Measurements from ENCODE around the gene CREBBP. TPM values are rescaled to one million over a fixed set of nuclear protein-coding genes. Genes with fewer than 3 reads are reported as not detected.

CREBBP gene
- total RNA-seq, 2 experiments from 2014 or later = 36.0 to 72.3 TPM

DNA sequence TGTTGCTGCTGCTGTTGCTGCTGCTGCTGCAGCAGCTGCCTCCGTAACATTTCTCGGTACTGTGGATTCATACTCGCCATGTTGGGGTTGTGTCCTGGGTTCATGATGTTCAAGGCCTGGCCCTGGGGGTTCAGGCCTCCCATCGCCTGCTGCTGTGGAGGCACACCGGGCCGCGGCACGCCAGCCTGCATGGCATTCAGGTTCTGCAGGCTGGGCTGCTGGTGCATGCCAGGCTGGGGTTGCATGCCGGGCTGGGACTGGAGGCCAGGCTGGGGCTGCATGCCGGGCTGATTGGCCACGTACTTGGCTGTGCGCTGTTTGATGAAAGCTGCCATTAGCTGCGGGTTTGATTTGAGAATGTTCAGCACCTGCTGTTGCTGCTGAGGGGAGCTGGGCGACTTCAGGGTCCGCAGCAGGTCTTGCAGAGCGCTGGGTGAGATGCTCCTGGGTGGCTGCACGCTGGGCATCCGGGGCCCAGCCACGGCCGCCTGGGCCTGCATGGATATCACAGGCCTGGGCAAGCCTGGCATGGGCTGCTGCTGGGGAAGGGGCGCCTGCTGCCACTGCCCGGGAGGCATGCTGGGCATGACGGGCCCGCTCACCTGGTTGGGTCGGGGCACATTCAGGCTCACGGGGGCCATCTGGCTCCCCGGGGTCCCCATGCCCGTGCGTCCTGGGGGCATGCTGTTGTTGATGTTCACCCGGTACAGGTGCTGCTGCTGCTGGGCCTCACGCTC lies 151.9 kb downstream of the CREBBP start:
- ChIA-PET CTCF (ENCODE audit: unreplicated experiment) (no interaction called here), POLR2A (interaction anchor here (0.7 kb wide), 1 partner anchor 95 kb away, joined by 3 read pairs; no protein-coding TSS in a partner anchor)
- Histone ChIP-seq H3K4me2 (ENCODE audit: low read length) (no peak overlapping the region), H3K27ac (ENCODE audit: low read depth, low read length, poor library complexity, severe bottlenecking) (no peak overlapping the region), H3K4me1 (ENCODE audit: insufficient read depth, low read length, poor library complexity, severe bottlenecking) (peaks cover 2% of the 10 kb centered on the region), H3K9me2 (ENCODE audit: insufficient read depth, low read length) (no peaks in the 10 kb centered on the region), H4K20me1 (ENCODE audit: insufficient read depth, low read length) (no peaks in the 10 kb centered on the region), H3K36me3 (ENCODE audit: insufficient read depth, low read length) (peaks cover 61% of the 10 kb centered on the region), H3K4me3 (ENCODE audit: low read depth, low read length, poor library complexity, severe bottlenecking) (no peak overlapping the region), H2AFZ (ENCODE audit: low read length) (no peak overlapping the region), H3K9me3 (ENCODE audit: low read length) (no peaks in the 10 kb centered on the region), H3K79me2 (ENCODE audit: insufficient read depth, low read depth, low read length) (no peaks in the 10 kb centered on the region)
- intact Hi-C loops (cut with micrococcal nuclease; ENCODE audit: unreplicated experiment) = no loop called here
- no peak for DNase-seq (ENCODE audit: low spot score)
- BruUV-seq (replicated peaks) = no TSS peak
- no peak for TF ChIP-seq EZH2phosphoT487 (IDR thresholded peaks at IDR 0.05; ENCODE audit: borderline replicate concordance, low read depth, low read length)
- TF ChIP-seq, protein P1, sequence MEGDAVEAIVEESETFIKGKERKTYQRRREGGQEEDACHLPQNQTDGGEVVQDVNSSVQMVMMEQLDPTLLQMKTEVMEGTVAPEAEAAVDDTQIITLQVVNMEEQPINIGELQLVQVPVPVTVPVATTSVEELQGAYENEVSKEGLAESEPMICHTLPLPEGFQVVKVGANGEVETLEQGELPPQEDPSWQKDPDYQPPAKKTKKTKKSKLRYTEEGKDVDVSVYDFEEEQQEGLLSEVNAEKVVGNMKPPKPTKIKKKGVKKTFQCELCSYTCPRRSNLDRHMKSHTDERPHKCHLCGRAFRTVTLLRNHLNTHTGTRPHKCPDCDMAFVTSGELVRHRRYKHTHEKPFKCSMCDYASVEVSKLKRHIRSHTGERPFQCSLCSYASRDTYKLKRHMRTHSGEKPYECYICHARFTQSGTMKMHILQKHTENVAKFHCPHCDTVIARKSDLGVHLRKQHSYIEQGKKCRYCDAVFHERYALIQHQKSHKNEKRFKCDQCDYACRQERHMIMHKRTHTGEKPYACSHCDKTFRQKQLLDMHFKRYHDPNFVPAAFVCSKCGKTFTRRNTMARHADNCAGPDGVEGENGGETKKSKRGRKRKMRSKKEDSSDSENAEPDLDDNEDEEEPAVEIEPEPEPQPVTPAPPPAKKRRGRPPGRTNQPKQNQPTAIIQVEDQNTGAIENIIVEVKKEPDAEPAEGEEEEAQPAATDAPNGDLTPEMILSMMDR (conservative IDR thresholded peaks at IDR 0.05; ENCODE audit: low read length) = no peak

DNA sequence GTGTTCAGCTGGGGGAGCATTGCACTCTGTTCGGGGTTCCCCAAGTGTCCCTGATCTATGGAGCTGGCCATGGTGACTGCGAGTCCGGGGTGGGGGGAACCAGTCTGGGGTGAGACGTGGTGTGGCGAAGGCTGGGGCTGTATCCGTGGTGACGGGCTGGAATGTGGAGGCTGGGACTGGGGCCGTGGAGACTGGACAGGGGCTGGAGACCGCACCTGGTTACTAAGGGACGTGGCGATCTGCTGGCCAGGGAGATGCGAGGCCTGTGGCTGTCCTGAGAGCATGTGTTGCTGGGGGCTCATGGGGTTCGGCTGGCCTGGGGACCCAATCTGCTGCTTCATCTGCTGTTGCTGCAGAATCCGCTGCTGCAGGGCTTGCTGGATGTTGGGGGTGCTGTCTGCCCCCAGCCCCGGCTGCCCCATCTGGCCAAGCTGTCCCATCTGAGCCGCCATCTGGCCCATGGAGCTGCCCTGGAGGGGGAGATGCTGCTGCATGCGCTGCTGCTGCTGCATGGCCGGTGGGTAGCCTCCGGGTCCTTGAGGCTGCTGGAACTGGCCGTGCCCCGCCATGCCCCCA lies 152.6 kb downstream of the CREBBP start:
- TF ChIP-seq, protein P1 (conservative IDR thresholded peaks at IDR 0.05; ENCODE audit: low read length) = no peak
- TF ChIP-seq EZH2phosphoT487 (IDR thresholded peaks at IDR 0.05; ENCODE audit: borderline replicate concordance, low read depth, low read length) = no peak
- Histone ChIP-seq H3K4me1 (ENCODE audit: insufficient read depth, low read length, poor library complexity, severe bottlenecking) (peaks cover 3% of the 10 kb centered on the region), H3K9me2 (ENCODE audit: insufficient read depth, low read length) (no peaks in the 10 kb centered on the region), H3K27ac (ENCODE audit: low read depth, low read length, poor library complexity, severe bottlenecking) (no peak overlapping the region), H3K79me2 (ENCODE audit: insufficient read depth, low read depth, low read length) (no peaks in the 10 kb centered on the region), H3K9me3 (ENCODE audit: low read length) (no peaks in the 10 kb centered on the region), H3K4me3 (ENCODE audit: low read depth, low read length, poor library complexity, severe bottlenecking) (no peak overlapping the region), H2AFZ (ENCODE audit: low read length) (no peak overlapping the region), H4K20me1 (ENCODE audit: insufficient read depth, low read length) (no peaks in the 10 kb centered on the region), H3K36me3 (ENCODE audit: insufficient read depth, low read length) (peaks cover 58% of the 10 kb centered on the region), H3K4me2 (ENCODE audit: low read length) (no peak overlapping the region)
- no TSS peak for BruUV-seq (replicated peaks)
- no peak for DNase-seq (ENCODE audit: low spot score)
- ChIA-PET CTCF (ENCODE audit: unreplicated experiment) (no interaction called here), POLR2A (no interaction called here)
- intact Hi-C loops (cut with micrococcal nuclease; ENCODE audit: unreplicated experiment) = no loop called here

Measured in OCI-LY7 (cell line).